Ascending aorta (tissue), 2 donors: ENCODE results near the gene FAM53B. TPM values are rescaled to one million over a fixed set of nuclear protein-coding genes. Genes with fewer than 3 reads are reported as not detected.

Experiments used
- DNase-seq, 2 donors: peaks; one replicate each; pipeline ENCODE4 v3.0.0-alpha.2; 2019; ENCODE audit warnings: low spot score in 2 of 2
- H3K27ac ChIP-seq, 2 donors: fragments of 200-600 bp; sonication (generic); one replicate each; pipeline ENCODE4 v1.5.1; 2016 to 2017; ENCODE audit warnings: mild to moderate bottlenecking in 1 of 2
- H3K27me3 ChIP-seq: fragments of 200-600 bp; sonication (generic); one replicate; pipeline ENCODE4 v1.5.1; 2017
- H3K36me3 ChIP-seq, 2 donors: fragments of 200-600 bp; sonication (generic); one replicate each; pipeline ENCODE4 v1.5.1; 2016
- H3K4me1 ChIP-seq, 2 donors: fragments of 200-600 bp; sonication (generic); one replicate each; pipeline ENCODE4 v1.5.1; 2016 to 2017; ENCODE audit warnings: mild to moderate bottlenecking in 1 of 2
- H3K4me3 ChIP-seq, 2 donors: fragments of 200-600 bp; sonication (generic); one replicate each; pipeline ENCODE4 v1.5.1; 2016 to 2017; ENCODE audit warnings: mild to moderate bottlenecking in 1 of 2
- H3K9me3 ChIP-seq, 2 donors: fragments of 200-600 bp; sonication (generic); one replicate each; pipeline ENCODE4 v1.5.1; 2016
- intact Hi-C: fragments of 100-400 bp; cut with DNase I; formaldehyde crosslinking; loops from one replicate; pipeline ENCODE4 v1.15.1; 2023
- total RNA-seq: library from RNA; depleted of rRNA; stranded (reverse); fragments of >200 nt; gene quantifications from one replicate; pipeline ENCODE4 v1.1.0, GENCODE V29; 2016
- TF ChIP-seq, protein P1 (sequence below), 3 experiments: fragments of 200-600 bp in 2 of 3; fragments of 450-650 bp in 1 of 3; sonication (generic) in 2 of 3; IDR thresholded peaks; one replicate each; pipeline ENCODE4 v1.5.1; 2016 to 2019; ENCODE audit warnings: antibody characterized with exemption in 3 of 3, mild to moderate bottlenecking in 1 of 3, moderate library complexity in 1 of 3

Gene FAM53B
- total RNA-seq, 1 donor from 2014 or later, result 52.5 TPM

DNA sequence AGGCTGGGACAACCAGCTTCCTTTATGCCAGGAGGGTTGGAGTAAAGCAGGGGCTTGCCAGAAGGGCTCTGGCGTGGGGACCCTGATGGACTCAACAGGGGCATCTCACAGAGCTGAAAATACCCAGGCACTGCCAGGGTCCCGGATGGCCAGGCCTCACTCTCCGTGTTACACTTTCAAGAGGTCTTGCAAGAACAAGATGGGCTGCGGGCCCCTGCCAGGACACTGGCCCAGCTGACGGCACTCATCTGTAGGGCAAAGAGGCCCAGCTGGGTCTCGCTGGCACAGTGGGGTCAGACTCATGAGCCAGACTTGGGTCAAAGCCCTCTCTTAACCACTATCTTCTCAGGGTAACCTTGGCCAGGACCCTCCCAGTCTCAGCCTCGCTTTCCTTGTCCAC is 90.9 kb downstream of the FAM53B start:
- H3K9me3 ChIP-seq, result no peaks in the 10 kb centered on the region
- intact Hi-C loops, result no loop called here
- DNase-seq, result no peak
- peaks cover 5 to 15% of the 10 kb centered on the region in 2 donors for H3K4me1 ChIP-seq
- H3K27me3 ChIP-seq, result no peaks in the 10 kb centered on the region
- no peaks in the 10 kb centered on the region for H3K36me3 ChIP-seq
- TF ChIP-seq, protein P1, sequence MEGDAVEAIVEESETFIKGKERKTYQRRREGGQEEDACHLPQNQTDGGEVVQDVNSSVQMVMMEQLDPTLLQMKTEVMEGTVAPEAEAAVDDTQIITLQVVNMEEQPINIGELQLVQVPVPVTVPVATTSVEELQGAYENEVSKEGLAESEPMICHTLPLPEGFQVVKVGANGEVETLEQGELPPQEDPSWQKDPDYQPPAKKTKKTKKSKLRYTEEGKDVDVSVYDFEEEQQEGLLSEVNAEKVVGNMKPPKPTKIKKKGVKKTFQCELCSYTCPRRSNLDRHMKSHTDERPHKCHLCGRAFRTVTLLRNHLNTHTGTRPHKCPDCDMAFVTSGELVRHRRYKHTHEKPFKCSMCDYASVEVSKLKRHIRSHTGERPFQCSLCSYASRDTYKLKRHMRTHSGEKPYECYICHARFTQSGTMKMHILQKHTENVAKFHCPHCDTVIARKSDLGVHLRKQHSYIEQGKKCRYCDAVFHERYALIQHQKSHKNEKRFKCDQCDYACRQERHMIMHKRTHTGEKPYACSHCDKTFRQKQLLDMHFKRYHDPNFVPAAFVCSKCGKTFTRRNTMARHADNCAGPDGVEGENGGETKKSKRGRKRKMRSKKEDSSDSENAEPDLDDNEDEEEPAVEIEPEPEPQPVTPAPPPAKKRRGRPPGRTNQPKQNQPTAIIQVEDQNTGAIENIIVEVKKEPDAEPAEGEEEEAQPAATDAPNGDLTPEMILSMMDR (IDR thresholded peaks at IDR 0.05), result no peak
- peak overlapping the region in 1 of 2 donors; percentile 3 for H3K27ac ChIP-seq
- H3K4me3 ChIP-seq, result no peak overlapping the region

DNA sequence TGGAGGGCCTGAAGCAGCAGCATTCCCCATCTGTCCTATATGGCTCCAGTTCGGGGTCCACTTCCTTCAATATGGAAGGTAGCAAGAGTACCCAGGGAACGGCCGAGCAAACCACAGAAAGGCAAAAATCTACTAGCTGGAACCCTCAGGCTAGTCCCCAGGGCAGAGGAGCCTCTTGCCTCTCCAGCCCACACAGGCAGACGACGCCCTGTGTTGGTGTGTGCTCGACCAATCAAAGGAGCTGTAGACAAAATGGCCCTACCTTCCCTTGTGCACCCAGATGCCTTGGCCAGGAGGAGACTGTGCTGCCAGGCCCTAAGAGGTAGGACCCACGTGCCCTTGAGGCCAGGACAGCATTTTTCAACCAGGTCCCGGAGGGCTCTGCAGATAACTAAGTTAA is 91.5 kb downstream of the FAM53B start:
- no peaks in the 10 kb centered on the region for H3K27me3 ChIP-seq
- no peak overlapping the region for H3K27ac ChIP-seq
- no peak overlapping the region for H3K4me3 ChIP-seq
- peaks cover 11 to 21% of the 10 kb centered on the region in 2 donors for H3K4me1 ChIP-seq
- H3K36me3 ChIP-seq, result no peaks in the 10 kb centered on the region
- no peaks in the 10 kb centered on the region for H3K9me3 ChIP-seq
- DNase-seq, result no peak
- TF ChIP-seq, protein P1 (IDR thresholded peaks at IDR 0.05), result no peak
- intact Hi-C loops, result no loop called here

DNA sequence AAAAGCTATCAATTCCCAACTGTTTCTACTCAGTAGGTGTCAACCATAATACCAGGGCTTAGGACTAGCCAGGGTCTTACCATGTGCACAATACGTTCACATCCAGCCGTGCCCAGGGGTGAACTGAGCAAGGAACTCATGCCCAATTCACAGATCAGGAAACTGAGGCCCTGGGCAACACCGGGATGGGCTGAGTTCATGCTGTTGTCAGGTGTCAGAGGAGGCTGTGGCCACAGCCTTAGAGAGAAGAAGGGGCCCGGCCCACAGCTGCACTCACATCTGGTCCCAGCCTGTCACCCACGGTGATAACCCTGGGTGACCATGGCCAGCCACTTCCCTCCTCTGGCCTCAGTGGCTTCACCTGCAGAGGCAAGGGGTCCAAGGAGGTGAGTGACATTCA is 92.0 kb downstream of the FAM53B start:
- no peak overlapping the region for H3K27ac ChIP-seq
- intact Hi-C loops, result no loop called here
- TF ChIP-seq, protein P1 (IDR thresholded peaks at IDR 0.05), result no peak
- peaks cover 13 to 26% of the 10 kb centered on the region in 2 donors for H3K4me1 ChIP-seq
- H3K4me3 ChIP-seq, result no peak overlapping the region
- H3K27me3 ChIP-seq, result no peaks in the 10 kb centered on the region
- no peak for DNase-seq
- H3K36me3 ChIP-seq, result no peaks in the 10 kb centered on the region
- H3K9me3 ChIP-seq, result no peaks in the 10 kb centered on the region

DNA sequence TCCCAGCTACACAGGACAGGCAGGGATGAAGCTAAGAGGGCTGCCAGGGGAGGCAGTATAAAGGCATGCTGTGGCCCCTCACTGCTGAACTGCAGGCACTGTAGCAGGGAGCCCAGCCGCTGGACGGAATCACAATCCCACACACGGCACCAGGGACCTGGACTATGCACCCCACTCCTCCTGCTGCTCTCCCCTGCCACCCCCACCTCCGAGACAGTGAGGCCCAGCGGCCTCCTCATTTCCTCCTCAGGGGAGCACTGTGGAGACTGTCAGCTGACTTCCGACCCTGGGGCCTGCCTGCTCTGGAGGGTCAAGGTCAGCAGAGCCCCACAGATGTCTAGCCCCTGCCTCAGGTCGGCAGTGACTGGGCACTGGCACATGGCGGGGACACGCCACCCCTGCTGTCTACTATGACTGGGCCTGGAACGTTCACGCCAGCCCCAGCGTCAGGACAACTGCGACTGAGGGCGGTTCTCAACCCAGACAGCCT is 92.7 kb downstream of the FAM53B start:
- H3K27me3 ChIP-seq, result no peaks in the 10 kb centered on the region
- H3K27ac ChIP-seq, result no peak overlapping the region
- H3K4me3 ChIP-seq, result no peak overlapping the region
- no peak for DNase-seq
- H3K9me3 ChIP-seq, result no peaks in the 10 kb centered on the region
- H3K36me3 ChIP-seq, result no peaks in the 10 kb centered on the region
- H3K4me1 ChIP-seq, result peaks cover 16 to 33% of the 10 kb centered on the region in 2 donors
- intact Hi-C loops, result no loop called here
- TF ChIP-seq, protein P1 (IDR thresholded peaks at IDR 0.05), result no peak

DNA sequence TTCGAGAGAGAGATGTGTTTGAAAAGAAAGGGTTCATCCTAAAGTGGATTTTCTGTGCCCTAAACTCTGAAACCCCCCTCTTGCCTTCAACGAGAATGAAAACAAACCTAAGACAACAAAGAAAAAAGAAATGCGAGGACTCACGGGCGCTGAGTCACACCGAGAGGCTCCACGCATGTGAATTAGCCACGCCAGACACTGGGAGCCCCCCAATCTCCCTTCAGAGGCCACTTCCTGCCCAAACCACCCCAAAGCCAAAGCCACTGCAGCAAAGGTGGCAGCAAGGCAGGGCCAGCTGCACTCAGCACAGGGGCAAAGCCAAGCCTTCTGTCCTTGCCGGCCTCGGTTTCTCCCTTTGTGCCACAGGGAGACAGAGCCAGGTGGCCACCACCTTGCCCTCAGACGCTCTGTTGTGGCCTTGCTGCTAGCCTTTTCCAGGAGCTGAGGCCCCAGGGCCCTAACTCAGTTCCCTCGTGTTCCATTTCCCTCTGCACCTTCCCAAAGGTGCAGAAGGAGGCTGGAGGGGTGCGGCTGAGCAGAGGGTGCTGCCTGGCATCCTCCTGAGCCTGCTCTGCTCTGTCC is 93.3 kb downstream of the FAM53B start:
- DNase-seq, result no peak
- Histone ChIP-seq H3K36me3 (no peaks in the 10 kb centered on the region), H3K9me3 (no peaks in the 10 kb centered on the region), H3K4me3 (no peak overlapping the region), H3K27ac (no peak overlapping the region), H3K27me3 (no peaks in the 10 kb centered on the region), H3K4me1 (peaks cover 20 to 38% of the 10 kb centered on the region in 2 donors)
- TF ChIP-seq, protein P1 (IDR thresholded peaks at IDR 0.05), result no peak
- intact Hi-C loops, result no loop called here
